GM19193 (cell line): Measurements from ENCODE around the gene HMG20A.

Experiments used
- POLR2A ChIP-seq: IDR thresholded peaks from 4 replicates; pipeline ENCODE4 v1.6.1; 2011; ENCODE audit not compliant: insufficient read depth, insufficient read length; ENCODE audit errors: extremely low read depth

Gene HMG20A

DNA sequence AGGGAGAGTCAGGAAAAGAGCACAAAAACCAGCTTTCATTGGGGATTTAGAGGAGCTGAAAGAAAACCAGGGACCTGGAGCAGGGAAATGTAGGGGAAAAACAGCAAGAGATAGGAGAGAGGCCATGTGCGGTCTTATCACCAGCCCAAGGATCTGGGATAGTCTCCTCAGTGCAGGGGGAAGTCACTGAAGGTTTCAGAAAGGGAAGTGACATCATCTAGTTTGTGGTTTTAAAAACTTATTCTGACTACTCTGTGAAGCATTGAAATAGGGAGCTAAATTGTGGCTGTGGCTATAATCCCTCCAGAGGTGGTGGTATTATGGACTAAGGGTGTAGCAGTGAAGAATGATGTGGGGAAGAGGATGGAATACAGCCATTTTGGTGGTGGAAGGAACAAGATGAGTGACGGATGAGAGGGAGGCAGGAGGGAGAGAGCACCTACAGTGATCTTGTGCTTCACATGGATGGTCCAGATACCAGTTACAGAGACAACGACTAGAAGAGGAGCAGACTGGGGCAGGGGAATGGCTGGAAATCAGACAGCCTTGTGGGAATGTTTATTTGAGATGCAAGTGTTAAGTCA, 72.7 kb downstream of the HMG20A start:
- no peak for TF ChIP-seq POLR2A

DNA sequence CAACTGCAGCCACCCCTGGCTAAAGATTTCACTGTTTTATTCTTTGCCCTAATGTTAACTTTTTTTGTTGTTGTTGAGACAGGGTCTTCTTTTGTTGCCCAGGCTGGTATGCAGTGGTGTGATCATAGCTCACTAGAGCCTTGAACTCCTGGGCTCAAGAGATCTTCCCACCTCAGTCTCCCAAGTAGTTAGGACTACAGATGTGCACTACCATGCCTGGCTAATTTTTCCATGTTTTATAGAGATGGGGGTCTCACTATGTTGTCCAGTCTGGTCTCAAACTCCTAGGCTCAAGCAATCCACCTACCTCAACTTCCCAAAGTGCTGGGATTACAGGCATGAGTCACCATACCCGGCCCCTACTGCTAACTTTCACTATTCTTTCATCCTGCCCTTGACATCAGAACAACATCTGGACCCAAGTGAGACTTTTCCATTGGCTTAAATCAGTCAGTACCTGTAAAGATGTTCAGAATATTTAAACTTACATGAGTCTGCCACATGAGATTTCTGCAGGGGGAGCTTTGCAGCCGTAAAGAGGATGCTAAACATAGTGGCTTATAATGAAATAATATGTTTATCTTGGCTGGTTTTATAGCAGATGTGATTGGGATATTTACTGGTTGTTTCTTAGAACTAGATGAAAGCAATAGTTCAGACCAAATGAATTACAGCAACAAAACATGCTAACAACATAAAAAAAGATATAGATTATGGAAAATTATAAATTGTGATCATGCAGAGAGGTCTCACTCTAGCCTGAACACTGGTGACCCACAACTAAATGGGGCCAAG, 73.6 kb downstream of the HMG20A start:
- no peak for TF ChIP-seq POLR2A

DNA sequence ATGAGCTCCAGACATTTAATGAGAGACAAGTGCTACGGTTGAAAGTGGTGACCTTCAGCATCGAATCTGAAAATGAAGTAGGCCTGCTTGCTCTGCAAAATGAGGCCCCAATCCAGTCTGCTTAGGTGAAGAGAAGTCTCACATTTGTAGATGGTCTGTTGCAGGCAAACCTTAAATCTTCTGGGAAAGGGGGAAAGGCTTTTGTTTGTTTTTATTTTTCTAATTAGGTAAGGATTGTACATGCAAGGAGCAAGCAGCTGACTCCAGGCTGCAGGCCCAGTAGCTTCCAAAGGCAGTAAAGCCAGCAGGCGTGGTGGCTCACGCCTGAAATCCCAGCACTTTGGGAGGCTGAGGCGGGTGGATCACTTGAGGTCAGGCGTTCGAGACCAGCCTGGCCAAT, 74.3 kb downstream of the HMG20A start:
- TF ChIP-seq POLR2A, result no peak

DNA sequence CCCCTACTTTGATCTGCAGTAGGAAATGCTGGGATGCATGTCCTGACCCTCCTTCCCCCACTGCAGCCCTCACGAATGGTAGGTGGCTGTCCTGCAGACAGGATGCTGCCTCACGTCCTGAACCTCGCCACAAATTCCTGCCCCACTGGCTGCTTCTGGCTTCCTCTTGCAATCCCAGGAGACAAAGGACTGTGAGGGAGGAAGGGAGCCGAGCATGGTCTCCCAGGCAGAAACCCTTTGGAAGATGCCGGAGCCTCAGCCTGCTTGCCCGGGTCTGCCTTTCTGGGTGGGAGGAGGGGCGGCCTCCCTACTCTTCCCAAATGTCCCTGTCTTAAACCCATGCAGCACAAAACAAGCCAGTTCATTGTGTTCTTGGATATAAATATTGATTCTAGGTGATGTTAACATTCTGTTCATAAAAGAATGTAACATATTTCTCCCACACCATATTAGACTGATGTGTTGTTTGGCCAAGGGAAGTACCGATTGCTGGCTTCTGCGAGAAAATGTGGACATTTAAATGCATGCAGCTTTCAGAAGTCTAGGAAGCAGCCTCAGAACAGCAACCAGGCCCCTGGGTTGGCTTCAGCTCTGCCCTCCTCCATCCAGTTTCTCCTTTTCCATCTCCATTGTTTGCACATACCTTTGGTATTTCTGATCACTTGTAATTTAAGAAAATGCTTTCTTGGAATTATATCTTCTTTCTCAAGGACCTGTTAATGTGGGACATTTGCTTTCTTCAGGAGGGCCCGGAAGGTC, 75.3 kb downstream of the HMG20A start:
- no peak for TF ChIP-seq POLR2A

DNA sequence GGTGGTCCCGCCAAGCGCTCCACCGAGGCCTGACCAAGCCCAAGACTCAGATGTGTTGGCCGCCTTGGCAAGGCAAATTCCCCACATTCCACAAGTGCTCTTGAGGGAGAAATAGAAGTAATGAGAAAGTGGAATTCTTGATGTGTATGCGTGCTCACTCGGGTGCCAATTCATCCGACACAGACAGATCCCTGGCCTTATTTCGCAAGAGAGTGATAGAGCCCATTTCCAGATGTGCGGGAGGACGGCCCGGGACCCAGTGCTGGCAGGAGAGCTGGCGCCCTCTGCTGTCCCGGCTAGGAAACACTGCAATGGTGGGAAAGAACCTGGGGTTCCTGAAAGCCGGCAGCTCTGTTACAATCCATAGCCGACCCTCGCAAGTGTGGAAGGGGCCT, 76.0 kb downstream of the HMG20A start:
- TF ChIP-seq POLR2A, result no peak

DNA sequence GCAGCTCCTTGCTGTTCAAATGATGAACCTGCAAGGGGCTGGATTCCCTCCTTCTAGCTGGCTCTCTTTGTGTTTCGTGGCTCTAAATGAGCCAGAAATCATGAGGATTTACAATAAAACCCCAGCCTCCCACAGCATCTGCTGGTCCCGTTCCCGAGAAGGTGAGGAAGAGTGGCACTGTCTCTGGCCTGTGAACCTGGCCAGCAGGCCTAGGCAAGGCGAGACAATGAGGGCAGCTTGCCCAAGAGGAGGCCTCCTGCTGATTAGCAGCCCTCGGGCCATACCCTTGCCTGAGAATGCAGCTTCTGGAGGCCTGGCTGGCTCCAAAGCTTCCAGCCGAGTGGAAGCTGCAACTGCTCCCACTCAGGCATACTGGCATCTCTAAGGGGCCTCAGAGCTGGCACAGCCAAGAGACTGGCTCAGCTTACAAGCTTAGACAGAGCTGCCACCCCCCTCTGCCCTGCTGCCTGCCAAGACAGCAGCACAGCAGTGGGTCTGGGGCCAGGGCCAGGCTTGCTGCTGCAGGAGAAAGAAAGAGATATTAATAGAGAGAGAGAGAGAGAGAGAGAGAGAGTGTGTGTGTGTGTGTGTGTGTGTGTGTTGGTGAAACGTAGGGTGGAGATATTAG, 76.5 kb downstream of the HMG20A start:
- TF ChIP-seq POLR2A, result no peak

DNA sequence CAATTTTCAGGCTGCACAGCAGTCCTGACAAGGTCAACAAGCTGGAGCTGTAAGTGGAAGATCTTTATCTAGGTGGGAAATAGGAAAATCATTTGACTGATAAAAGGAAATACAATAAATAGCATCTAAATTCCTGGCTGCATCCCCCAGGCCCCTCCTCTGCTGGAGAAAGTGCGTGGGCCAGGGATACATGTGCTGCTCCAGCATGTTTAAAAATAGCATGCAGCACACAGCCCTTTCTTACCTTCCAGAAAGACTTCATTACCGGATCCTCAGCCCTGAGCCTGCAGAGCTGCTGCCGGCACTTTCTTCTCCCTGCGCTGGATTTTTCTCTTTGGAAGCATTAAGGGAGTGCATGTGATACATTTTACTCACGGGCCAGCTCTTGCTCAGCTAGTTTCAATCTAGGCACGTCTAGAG, 77.3 kb downstream of the HMG20A start:
- no peak for TF ChIP-seq POLR2A

DNA sequence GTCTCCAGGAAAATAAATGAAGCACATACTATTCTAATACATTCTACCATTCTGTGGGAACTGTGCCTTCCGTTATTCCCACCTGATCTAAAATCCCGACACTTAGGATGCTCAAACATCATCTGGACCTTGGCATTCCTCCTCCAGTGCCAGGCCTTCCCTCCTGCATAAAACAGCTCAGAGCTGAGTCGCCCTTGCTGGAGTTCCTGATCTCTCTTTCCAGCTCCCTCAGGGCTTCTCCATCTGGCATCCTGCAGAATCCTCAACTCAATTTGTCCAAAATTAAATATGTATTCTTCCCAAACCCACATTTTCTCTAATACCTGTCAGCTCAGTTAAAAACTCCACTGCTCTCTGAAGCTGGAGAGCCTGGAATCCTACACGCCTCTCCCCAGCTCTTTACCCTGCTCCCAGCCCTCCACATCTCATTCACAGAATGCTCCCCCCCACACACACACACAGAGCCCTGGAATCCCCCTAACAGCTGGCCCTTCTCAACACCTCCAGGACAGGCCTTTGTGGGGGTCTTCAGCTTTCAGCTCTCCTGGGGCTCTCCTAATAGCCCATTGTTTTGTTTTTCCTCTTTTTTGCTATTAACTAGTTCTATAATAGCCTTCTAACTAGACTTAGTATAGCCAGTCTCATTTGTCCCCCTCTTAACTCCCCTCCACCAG, 78.5 kb downstream of the HMG20A start:
- TF ChIP-seq POLR2A, result no peak

DNA sequence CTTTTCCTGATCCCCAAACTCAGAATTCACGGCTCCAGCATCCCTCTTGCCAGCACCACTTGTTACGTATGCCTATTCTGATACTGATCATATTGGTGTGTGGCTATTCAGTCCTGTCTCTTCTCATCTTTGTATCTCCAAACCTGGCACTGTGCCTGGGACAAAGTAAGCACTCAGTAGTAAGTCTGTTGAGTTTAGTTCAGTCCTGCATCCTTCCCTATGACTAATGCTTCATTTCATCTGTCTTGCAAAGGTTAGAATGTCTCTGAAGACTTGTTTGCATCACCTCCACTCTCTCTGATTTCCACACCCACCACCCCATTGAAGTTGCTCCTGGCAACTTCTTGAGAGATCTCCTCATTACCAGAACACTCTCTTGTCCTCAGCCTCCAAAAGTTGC, 80.3 kb downstream of the HMG20A start:
- no peak for TF ChIP-seq POLR2A

DNA sequence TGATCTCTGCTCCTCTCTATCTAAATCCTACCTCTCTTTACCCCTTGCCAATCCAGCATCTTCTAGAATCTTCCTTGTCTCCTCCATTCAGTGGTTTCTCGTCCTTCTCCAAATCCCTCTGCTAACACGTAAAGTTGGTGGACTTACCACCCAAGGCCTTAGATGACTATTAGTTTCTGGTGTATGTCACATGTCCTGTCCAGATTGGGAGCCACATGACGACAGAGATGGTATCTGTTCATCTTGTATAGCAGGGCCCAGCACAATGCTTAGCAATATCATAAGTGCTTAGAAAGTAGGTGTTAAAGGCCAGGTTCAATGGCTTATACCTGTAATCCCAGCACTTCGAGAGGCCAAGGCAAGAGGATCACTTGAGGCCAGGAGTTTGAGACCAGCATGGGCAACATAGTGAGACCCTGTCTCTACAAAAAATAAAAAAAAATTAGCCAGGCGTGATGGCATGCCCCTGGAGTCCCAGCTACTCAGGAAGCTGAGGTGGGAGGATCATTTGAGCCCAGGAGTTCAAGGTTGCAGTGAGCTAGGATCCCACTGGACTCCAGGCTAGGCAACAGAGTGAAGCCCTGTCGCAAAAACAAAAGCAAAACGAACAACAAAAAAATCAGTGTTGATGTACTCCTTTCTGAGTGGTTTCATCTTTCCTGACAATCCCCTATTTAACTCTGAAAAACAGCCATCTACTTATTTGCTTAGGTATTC, 81.8 kb downstream of the HMG20A start:
- TF ChIP-seq POLR2A, result no peak

DNA sequence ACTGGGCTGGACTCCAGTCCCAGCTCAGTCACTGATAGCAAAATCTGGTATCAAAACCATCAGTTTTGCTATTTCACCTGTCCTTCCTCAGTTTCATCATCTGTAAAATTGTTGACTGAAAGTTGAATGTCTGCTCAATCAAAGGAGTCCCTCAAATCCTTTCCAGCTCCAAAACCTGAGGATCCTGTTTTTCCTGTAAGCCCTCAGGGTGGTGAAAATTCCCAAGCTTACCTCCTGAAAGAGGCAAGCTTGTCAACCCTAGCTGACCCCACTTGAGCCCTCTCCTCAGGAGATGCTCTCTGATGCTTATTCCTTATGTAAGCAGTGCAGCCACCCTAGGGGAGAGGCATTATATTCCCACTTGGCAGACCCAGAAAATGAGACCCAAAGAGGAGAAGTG, 82.6 kb downstream of the HMG20A start:
- no peak for TF ChIP-seq POLR2A

DNA sequence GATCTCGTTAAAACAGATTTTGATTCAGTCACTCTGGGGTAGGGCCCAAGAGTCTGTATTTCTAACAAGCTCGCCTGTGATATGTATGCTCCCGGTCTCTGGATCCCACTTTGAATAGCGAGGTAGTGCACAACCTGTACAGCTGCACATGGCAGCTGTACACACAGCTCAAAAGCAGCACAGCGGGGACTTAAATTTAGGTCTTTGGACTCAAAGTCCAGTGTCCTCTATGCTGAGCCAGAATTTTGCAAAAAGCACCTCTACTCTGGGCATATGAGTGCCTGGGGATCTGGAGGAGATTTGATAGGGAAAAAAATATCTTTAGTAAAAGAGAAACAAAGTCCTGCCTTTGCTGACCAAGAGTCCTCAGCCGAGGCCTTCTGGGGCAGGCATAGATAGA, 83.1 kb downstream of the HMG20A start:
- TF ChIP-seq POLR2A, result no peak

DNA sequence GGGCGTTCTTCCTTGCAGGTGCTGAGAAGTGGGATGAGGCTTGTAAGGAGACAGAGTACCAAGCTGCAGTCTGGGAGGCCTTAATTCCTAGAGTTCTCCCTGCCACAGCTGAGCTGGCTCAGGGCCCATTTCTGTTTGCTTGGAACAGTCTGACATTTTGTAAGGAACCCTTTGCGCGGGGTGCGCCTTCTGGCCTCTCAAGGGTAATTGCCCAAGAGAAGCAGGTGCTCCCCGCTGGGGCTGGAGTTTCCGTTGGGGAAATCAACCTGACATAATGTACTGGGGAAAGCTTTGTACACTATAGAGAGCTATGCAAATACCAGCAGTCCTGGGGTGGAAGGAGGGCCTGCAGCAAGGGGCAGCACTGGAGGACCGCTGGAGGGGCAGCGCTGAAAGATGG, 83.6 kb downstream of the HMG20A start:
- no peak for TF ChIP-seq POLR2A

DNA sequence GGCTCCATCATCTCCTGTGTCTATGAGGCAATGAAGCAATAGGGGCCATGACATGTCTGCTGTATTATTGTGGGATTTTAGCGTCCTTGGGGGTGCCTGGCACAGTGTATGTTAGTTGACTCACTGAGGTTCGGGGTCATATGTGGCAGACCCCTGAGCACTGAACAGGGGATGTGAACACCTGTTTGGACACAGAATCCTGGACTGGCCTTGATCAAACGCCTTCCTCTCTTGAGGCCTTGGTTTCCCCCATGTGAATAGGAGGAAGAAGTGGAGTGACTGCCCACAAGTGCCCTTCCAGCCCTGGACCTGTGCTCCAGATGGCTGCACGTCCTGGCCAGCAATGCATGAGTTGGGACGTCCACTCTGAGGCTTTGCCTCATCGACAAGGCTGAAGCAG, 84.2 kb downstream of the HMG20A start:
- no peak for TF ChIP-seq POLR2A
